Smooth muscle cell of the brain vasculature (primary cell): ENCODE measurements around the gene CLTCL1.

Experiments used
- DNase-seq: peaks from one replicate; pipeline ENCODE4 v3.0.0-alpha.2; 2012; ENCODE audit warnings: low read depth, low spot score

The CLTCL1 gene

GRCh38 chr22:19195796-19196731 is 95.5 kb downstream of the CLTCL1 start:
- no peak for DNase-seq

GRCh38 chr22:19194766-19195536 is 96.6 kb downstream of the CLTCL1 start:
- DNase-seq, result no peak

GRCh38 chr22:19193879-19194278 is 97.6 kb downstream of the CLTCL1 start:
- no peak for DNase-seq

- DNase-seq, result no peak
Observed at GRCh38 chr22:19187716-19188563, 103.6 kb downstream of the CLTCL1 start.

GRCh38 chr22:19184276-19184997 is 107.1 kb downstream of the CLTCL1 start:
- no peak for DNase-seq

- DNase-seq, result no peak
Observed at GRCh38 chr22:19183216-19183615, 108.3 kb downstream of the CLTCL1 start.

GRCh38 chr22:19182472-19183157 is 108.9 kb downstream of the CLTCL1 start:
- DNase-seq, result no peak

GRCh38 chr22:19181786-19182471 is 109.6 kb downstream of the CLTCL1 start:
- no peak for DNase-seq

- DNase-seq, result no peak
Observed at GRCh38 chr22:19180740-19181410, 110.6 kb downstream of the CLTCL1 start.

- DNase-seq, result no peak
Observed at GRCh38 chr22:19180234-19180633, 111.3 kb downstream of the CLTCL1 start.

GRCh38 chr22:19179497-19180048 is 111.9 kb downstream of the CLTCL1 start:
- DNase-seq, result peak; percentile 73

GRCh38 chr22:19178657-19179496 is 112.6 kb downstream of the CLTCL1 start, which contains the start of gene SLC25A1:
Gene SLC25A1, minus strand, starts transcription at chr22:19178736. Its CDS starts 63 bp downstream, at chr22:19178673.
- peak; percentile 61 for DNase-seq

GRCh38 chr22:19178065-19178656 is 113.4 kb downstream of the CLTCL1 start:
- DNase-seq, result no peak

GRCh38 chr22:19177164-19178064 is 114.1 kb downstream of the CLTCL1 start:
- DNase-seq, result no peak

GRCh38 chr22:19176732-19177131 is 114.8 kb downstream of the CLTCL1 start:
- no peak for DNase-seq

- DNase-seq, result no peak
Observed at GRCh38 chr22:19176175-19176643, 115.3 kb downstream of the CLTCL1 start.
